Body of pancreas (tissue), 4 donors: ENCODE data around the gene ZFHX3. TPM values are rescaled to one million over a fixed set of nuclear protein-coding genes. Genes with fewer than 3 reads are reported as not detected.

Experiments used
- ATAC-seq: fragments of 150-250 bp; one replicate; pipeline ENCODE4 v1.9.1; 2016
- DNase-seq, 4 donors: peaks; one replicate each; pipeline ENCODE4 v3.0.0-alpha.2; 2019
- H3K27ac ChIP-seq, 4 donors: fragments of 200-600 bp; sonication (generic); 1 replicate in 3 of 4; 2 replicates in 1 of 4; pipeline versions ENCODE4 v1.5.1 to v1.6.1; 2016 to 2019; ENCODE audit warnings: mild to moderate bottlenecking in 1 of 4, mixed read lengths in 1 of 4, moderate library complexity in 1 of 4
- H3K27me3 ChIP-seq, 2 donors: fragments of 200-600 bp; sonication (generic); one replicate each; pipeline ENCODE4 v1.6.0; 2016; ENCODE audit warnings: mild to moderate bottlenecking in 1 of 2
- H3K36me3 ChIP-seq, 2 donors: fragments of 200-600 bp; sonication (generic); replicated peaks in 1 of 2; 2 replicates each; pipeline ENCODE4 v1.5.1; 2016; ENCODE audit warnings: low read depth in 2 of 2; ENCODE audit not compliant: insufficient read depth in 1 of 2
- H3K4me1 ChIP-seq: fragments of 200-600 bp; sonication (generic); one replicate; pipeline ENCODE4 v1.6.0; 2016
- H3K4me3 ChIP-seq, 2 donors: fragments of 200-600 bp; sonication (generic); 1 replicate in 1 of 2; 2 replicates in 1 of 2; pipeline ENCODE4 v1.5.1; 2016 to 2019
- H3K9me3 ChIP-seq, 3 donors: fragments of 200-600 bp; sonication (generic); 1 replicate in 2 of 3; 2 replicates in 1 of 3; pipeline ENCODE4 v1.5.1; 2016
- POLR2A ChIP-seq, 3 donors: fragments of 450-650 bp; IDR thresholded peaks; one replicate each; pipeline ENCODE4 v1.6.1; 2016; ENCODE audit warnings: antibody characterized with exemption in 3 of 3, mild to moderate bottlenecking in 2 of 3
- WGBS, 2 donors: methylation state at CpG; one replicate each; pipeline ENCODE4 v1.1.5; 2017; 5-methylcytosine and 5-hydroxymethylcytosine counted together
- intact Hi-C: fragments of 100-400 bp; cut with DNase I; formaldehyde crosslinking; loops from one replicate; pipeline ENCODE4 v1.15.1; 2023
- total RNA-seq, 2 donors: library from RNA; depleted of rRNA; stranded (reverse); fragments of >200 nt; gene quantifications; one replicate each; pipeline ENCODE4 v1.1.0, GENCODE V29; 2016
- TF ChIP-seq, protein P1 (sequence below), 7 experiments: fragments of 450-650 bp in 4 of 7; fragments of 200-600 bp in 3 of 7; sonication (generic) in 3 of 7; IDR thresholded peaks; one replicate each; pipeline ENCODE4 v1.5.1; 2016 to 2019; ENCODE audit warnings: antibody characterized with exemption in 7 of 7

Gene ZFHX3
- total RNA-seq, 2 donors from 2014 or later, result 22.4 to 24.6 TPM

GRCh38 chr16:72805486-72805885, 242.4 kb downstream of the ZFHX3 start:
- no peaks in the 10 kb centered on the region for H3K9me3 ChIP-seq
- H3K36me3 ChIP-seq, result no peaks in the 10 kb centered on the region
- intact Hi-C loops, result no loop called here
- no peak overlapping the region for H3K4me3 ChIP-seq
- DNase-seq (no peak), ATAC-seq (no peak)
- H3K27ac ChIP-seq, result no peak overlapping the region
- no peaks in the 10 kb centered on the region for H3K4me1 ChIP-seq
- no peak for TF ChIP-seq POLR2A (IDR thresholded peaks at IDR 0.05)
- TF ChIP-seq, protein P1, sequence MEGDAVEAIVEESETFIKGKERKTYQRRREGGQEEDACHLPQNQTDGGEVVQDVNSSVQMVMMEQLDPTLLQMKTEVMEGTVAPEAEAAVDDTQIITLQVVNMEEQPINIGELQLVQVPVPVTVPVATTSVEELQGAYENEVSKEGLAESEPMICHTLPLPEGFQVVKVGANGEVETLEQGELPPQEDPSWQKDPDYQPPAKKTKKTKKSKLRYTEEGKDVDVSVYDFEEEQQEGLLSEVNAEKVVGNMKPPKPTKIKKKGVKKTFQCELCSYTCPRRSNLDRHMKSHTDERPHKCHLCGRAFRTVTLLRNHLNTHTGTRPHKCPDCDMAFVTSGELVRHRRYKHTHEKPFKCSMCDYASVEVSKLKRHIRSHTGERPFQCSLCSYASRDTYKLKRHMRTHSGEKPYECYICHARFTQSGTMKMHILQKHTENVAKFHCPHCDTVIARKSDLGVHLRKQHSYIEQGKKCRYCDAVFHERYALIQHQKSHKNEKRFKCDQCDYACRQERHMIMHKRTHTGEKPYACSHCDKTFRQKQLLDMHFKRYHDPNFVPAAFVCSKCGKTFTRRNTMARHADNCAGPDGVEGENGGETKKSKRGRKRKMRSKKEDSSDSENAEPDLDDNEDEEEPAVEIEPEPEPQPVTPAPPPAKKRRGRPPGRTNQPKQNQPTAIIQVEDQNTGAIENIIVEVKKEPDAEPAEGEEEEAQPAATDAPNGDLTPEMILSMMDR (IDR thresholded peaks at IDR 0.05), result no peak
- 91 to 95% methylated on average over 3 of the region's 3 CpGs for WGBS, 2 donors
- H3K27me3 ChIP-seq, result no peaks in the 10 kb centered on the region

GRCh38 chr16:72800524-72801161, 247.3 kb downstream of the ZFHX3 start:
- intact Hi-C loops, result no loop called here
- Histone ChIP-seq H3K36me3 (peaks cover 0 to 25% of the 10 kb centered on the region in 2 donors), H3K4me3 (no peak overlapping the region), H3K27me3 (no peaks in the 10 kb centered on the region), H3K4me1 (no peaks in the 10 kb centered on the region), H3K9me3 (no peaks in the 10 kb centered on the region), H3K27ac (no peak overlapping the region)
- ATAC-seq (no peak), DNase-seq (no peak)
- TF ChIP-seq, protein P1 (IDR thresholded peaks at IDR 0.05), result no peak
- TF ChIP-seq POLR2A (IDR thresholded peaks at IDR 0.05), result no peak
- WGBS, 2 donors, result 52 to 55% methylated on average over 10 of the region's 10 CpGs

DNA sequence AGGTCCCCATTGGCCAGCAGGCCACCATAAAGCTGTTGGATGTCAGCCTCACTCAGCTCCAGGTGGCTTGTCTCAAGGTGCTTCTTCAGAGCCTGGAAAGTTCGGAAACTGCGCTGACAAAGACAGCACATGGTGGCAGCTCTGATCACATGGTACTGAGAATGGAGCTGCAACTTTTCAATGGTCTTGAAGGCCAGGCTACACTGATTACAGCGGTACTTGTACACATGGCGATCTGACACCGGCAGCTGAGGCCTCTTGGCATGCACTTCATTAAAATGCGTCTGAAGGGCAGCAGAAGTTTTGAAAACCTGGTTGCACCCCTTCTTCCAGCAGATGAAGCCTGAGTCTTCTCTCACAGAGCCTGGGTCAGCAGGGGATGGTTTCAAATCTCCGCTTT, 249.7 kb downstream of the ZFHX3 start:
- ATAC-seq, result no peak
- no peak overlapping the region for H3K4me3 ChIP-seq
- intact Hi-C loops, result no loop called here
- TF ChIP-seq, protein P1 (IDR thresholded peaks at IDR 0.05), result no peak
- TF ChIP-seq POLR2A (IDR thresholded peaks at IDR 0.05), result no peak
- no peaks in the 10 kb centered on the region for H3K4me1 ChIP-seq
- peaks cover 0 to 29% of the 10 kb centered on the region in 2 donors for H3K36me3 ChIP-seq
- H3K27ac ChIP-seq, result no peak overlapping the region
- H3K27me3 ChIP-seq, result no peaks in the 10 kb centered on the region
- no peaks in the 10 kb centered on the region for H3K9me3 ChIP-seq
- DNase-seq, result no peak
- 91 to 95% methylated on average over 6 to 7 of the region's 7 CpGs for WGBS, 2 donors

DNA sequence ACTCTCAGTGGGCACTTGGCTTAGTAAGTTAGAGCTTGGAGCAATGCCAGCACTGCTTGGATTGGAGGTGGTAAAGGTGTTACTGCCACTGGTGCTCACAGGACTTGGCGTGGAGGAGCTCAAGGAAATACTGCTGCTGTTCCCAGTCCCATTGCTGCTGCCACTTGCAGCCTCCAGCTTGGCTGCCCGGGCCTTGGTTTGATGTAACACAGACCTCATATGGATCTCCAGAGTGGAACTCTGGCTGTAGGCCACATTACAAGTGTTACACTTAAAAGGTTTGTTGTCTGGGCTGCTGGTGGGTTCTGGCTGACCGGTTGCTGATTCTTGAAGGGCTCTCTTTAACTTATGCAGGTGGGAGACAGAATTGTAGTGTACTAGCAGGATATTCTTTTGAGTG, 250.3 kb downstream of the ZFHX3 start:
- TF ChIP-seq, protein P1 (IDR thresholded peaks at IDR 0.05), result no peak
- no peak for TF ChIP-seq POLR2A (IDR thresholded peaks at IDR 0.05)
- intact Hi-C loops, result no loop called here
- no peak for DNase-seq
- peaks cover under 1% of the 10 kb centered on the region for H3K4me1 ChIP-seq
- no peak overlapping the region for H3K4me3 ChIP-seq
- peaks cover 0 to 29% of the 10 kb centered on the region in 2 donors for H3K36me3 ChIP-seq
- no peaks in the 10 kb centered on the region for H3K9me3 ChIP-seq
- no peak for ATAC-seq
- no peaks in the 10 kb centered on the region for H3K27me3 ChIP-seq
- no peak overlapping the region for H3K27ac ChIP-seq
- WGBS, 2 donors, result 90 to 100% methylated on average over 3 of the region's 3 CpGs

DNA sequence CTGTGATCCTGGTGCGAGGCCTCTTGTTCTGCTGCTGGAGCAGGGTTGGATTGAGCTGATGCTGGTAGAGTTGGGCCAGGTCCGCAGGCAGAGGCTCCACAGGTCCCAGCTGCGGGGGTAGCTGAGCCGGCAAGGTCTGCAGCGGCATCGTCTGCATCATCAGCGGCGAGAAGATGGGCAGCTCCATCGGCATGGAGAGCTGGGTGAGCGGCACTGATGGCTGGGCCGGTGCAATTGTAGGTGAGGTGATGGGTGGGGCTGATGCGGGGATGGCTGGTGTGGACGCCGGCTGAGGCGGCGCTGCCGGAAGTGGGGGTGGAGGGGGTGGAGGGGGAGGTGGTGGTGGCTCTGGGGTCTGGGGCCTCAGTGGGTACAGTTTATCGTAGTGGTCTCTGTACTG, 251.7 kb downstream of the ZFHX3 start:
- intact Hi-C loops, result no loop called here
- WGBS, 2 donors, result 96 to 99% methylated on average over 13 to 18 of the region's 18 CpGs
- Histone ChIP-seq H3K4me1 (peaks cover 14% of the 10 kb centered on the region), H3K9me3 (no peaks in the 10 kb centered on the region), H3K36me3 (peaks cover 0 to 29% of the 10 kb centered on the region in 2 donors), H3K27me3 (no peaks in the 10 kb centered on the region), H3K4me3 (no peak overlapping the region), H3K27ac (no peak overlapping the region)
- ATAC-seq (no peak), DNase-seq (no peak)
- no peak for TF ChIP-seq POLR2A (IDR thresholded peaks at IDR 0.05)
- TF ChIP-seq, protein P1 (IDR thresholded peaks at IDR 0.05), result no peak
